NAMALWA (cell line): ENCODE results near the gene OR52B6.
"Not testable (repeated sequence)": the region's sequence is repeated elsewhere in the genome, so short reads cannot be mapped to it uniquely, and the experiment has no call there.

Experiments
- DNase-seq: peaks from one replicate; pipeline ENCODE4 v3.0.0-alpha.2; 2015; ENCODE audit warnings: low spot score

Gene OR52B6

GRCh38 chr11:5596607-5597201, 16.0 kb downstream of the OR52B6 start, which contains the start of gene TRIM6:
Gene TRIM6, plus strand, starts transcription at chr11:5596637. Its CDS starts 261 bp downstream, at chr11:5596898.
- DNase-seq = no peak

- no peak for DNase-seq
Measured at GRCh38 chr11:5597953-5598352, 17.3 kb downstream of the OR52B6 start.

DNA sequence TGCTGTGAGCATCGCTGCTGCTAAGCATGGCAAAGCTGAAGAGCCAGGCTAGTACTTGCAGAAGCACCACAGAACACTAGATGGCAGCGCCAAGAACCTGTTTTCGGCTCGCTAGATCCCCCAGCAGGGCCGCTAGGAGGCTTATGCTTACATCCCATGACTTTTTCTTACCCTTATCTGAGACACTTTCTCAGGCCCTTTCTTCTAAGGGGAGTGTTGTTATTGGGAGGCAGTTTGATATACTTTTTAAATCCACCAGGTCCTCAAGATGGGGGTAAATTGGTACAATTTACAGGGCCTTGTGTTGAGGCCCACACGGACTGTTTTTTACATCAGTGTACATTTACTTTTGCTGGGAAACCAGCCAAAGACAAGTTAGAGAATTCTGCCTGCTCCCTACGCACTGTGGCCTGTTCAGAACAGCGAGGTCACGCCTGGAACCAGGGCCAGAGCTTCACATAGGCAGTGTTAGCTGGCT, 19.7 kb downstream of the OR52B6 start:
- DNase-seq = peak; percentile 72

DNA sequence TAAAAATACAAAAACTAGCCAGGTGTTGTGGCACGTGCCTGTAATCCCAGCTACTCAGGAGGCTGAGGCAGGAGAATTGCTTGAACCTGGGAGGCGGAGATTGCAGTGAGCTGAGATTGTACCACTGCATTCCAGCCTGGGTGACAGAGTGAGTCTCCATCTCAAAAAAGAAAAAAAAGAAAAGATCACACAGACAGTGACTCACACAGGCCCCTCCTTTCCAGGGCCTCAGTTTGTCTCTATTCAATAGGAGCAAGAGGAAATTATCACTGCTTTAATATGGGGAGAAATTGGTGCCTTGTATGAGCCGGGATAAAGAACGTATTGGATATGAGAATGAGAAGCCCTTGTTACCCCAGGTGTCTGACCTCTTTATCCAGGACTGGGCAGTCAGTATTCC, 22.1 kb downstream of the OR52B6 start:
- not testable (repeated sequence) for DNase-seq

GRCh38 chr11:5603326-5603725, 22.6 kb downstream of the OR52B6 start:
- DNase-seq = no peak

- no peak for DNase-seq
Measured at GRCh38 chr11:5604896-5605295, 24.2 kb downstream of the OR52B6 start.

DNA sequence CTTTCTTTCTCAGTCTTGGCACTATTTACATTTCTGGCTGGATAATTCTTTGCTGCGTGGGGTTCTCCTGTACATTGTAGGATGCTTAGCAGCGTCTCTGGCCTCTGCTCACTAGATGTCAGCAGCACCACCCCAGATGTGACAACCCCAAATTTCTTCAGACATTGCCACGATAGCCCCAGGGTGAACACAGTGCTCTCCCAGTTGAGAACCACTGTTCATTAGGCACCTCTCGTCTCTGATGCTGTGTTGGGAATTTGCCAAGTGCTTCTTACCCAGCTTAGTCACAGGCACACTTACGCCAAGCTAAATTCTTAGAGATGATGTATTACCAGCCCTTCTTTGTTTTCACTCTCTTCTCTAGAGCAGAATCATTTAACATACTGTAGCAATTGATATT, 25.2 kb downstream of the OR52B6 start:
- no peak for DNase-seq

DNA sequence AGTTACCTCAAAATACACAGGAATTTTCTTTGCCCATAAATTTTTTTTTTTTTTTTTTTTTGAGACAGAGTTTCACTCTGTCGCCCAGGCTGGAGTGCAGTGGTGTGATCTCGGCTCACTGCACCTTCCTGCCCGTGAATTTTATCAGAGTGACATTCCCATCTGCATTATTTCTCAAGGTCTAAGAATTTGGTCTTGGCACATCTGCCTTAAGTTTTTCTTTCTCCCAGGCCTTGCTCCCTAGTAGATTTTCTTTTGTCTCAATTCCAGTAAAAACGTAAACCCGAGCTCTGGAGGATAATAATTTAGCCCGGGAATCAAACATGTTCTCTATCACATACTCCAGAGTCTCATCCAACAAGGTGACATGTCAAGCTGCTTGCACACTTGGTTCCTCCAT, 28.1 kb downstream of the OR52B6 start:
- DNase-seq = no peak

DNA sequence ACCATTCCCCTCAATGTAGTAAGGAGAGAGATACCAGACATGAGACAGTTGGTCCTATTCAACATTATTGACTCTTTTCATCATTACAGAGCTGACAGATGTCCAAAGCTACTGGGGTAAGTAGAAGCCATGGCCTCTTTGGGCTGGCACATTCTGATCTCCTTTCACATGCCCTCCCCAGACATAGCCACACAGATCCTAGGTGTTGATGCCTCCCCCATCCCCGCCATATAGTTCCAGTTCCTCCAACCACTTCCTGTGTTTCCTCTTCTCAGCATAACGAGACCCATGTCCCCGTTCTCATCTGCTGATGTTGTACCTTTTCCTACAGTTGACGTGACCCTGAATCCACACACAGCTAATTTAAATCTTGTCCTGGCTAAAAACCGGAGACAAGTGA, 29.8 kb downstream of the OR52B6 start:
- no peak for DNase-seq

DNA sequence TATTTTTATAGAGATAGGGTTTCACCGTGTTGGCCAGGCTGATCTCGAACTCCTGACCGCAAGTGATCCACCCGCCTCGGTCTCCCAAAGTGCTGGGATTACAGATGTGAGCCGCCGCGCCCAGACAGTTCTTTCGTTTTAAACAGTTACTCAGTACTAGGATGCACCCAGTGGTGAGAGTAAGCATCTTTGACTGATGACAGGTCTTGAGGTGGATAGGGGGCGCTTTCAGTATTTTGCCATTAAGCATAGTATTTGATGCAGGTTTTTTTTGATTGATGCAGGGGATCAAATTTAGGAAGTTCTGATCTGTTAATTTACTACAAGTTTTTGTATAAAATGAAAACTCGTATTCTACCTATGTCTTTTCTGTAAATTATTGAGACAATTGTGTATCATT, 30.9 kb downstream of the OR52B6 start:
- peak; percentile 41 for DNase-seq

- DNase-seq = no peak
Measured at GRCh38 chr11:5618807-5619206, 38.1 kb downstream of the OR52B6 start.

GRCh38 chr11:5620651-5621521, 40.2 kb downstream of the OR52B6 start:
- DNase-seq = no peak

DNA sequence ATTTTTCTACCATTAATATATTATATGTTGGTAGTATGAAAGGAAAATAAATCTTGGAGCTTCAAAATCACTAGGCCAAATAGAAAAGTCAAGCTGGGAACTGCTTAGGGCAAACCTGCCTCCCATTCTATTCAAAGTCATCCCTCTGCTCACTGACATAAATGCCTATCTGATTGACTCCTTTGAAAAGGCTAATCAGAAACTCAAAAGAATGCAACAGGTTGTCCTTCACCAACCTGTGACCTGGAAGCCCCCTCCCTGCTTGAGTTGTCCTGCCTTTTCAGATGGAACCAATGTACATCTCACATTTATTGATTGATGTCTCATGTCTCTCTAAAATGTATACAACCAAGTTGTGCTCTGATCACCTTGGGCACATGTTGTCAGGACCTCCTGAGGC, 40.9 kb downstream of the OR52B6 start:
- DNase-seq = no peak

GRCh38 chr11:5622802-5623201, 42.1 kb downstream of the OR52B6 start:
- DNase-seq = no peak

DNA sequence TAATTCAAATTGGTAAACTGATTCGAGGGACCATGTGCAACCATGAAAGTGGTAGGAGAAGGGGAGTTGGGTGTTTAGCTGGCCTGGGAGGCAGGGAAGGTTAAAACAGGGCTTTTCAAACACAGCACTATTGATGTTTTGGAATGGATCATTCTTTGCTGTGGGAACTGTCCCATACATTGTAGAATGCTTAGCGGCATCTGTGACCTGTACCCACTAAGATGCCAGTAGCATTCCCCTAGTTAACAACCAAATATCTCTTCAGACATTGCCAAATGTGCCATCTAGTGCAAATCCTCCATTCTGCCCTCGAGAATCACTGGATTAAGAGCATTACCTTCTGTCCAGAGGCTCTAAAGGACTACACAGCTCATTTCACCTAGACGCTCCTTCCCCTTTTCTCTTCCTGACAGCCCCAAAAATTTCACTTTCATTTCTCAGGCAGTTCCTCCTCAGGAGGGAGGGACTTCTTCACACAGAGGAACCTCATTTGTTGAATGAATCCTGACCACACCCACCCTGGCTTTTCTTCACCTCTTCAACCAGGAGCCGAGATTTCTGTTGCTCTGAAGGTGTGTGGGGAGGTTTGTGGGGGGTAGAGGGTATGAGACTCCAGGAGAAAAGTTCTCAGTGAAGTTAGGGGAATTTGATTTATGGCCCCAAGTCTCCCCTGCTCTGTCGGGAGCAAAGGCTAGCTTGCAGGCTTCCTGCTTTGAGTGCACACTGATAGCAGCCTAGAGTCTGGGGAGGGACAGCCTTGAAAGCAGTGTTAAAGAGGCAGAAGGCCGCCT, 44.0 kb downstream of the OR52B6 start, which contains the start of gene TRIM34:
Gene TRIM34, plus strand, starts transcription at position 513 of the 791 bp plus-strand sequence. CDS start 7,331 bp downstream, outside the sequence.
- peak; percentile 95 for DNase-seq

DNA sequence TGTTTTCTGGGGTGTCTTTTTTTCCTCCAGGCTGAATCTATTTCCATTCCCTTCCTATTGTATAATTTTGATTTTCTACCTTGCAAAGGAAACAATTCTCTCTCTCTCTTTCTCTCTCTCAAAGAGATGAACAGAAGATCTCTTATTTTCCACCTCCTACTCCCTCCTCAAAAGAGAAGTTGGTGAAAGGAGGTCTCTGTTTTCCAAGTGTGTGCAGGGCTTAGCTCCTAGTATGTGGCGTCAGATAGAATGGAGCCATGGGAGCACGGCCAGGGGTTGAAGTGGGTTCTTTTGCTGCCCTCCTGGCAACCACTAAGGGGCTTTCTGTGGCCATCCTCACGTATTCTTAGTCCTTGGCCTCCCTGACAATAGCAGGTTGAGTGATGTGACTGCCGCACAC, 44.6 kb downstream of the OR52B6 start:
- no peak for DNase-seq

GRCh38 chr11:5626196-5626595, 45.5 kb downstream of the OR52B6 start:
- no peak for DNase-seq

GRCh38 chr11:5631417-5631816, 50.7 kb downstream of the OR52B6 start:
- no peak for DNase-seq
